Astrocyte (in vitro differentiated cells and primary cell): Measurements from ENCODE around the gene MGP.

ENCODE experiments used
- CTCF ChIP-seq: IDR thresholded peaks from 2 replicates; pipeline ENCODE4 v1.5.1; 2011; ENCODE audit warnings: low read depth, mild to moderate bottlenecking, inconsistent platforms, low read length, moderate library complexity; ENCODE audit not compliant: insufficient read depth
- EZH2 ChIP-seq: IDR thresholded peaks from 2 replicates; pipeline ENCODE4 v1.6.1; 2012; ENCODE audit warnings: mild to moderate bottlenecking, low read length, inconsistent platforms; ENCODE audit not compliant: insufficient read depth

- TF ChIP-seq CTCF (no peak), EZH2 (no peak)
These were observed 1.2 kb downstream of the MGP start for GRCh38 chr12:14884458-14884878.
